Ishikawa (cell line): ENCODE results near the gene ADIPOR1.
A peak's percentile ranks its signal among the peaks of the same experiment; 100 is the strongest.

Source experiments
- CEBPB ChIP-seq: IDR thresholded peaks from 2 replicates; pipeline ENCODE4 v1.6.1; 2012
- CREB1 ChIP-seq: IDR thresholded peaks from 2 replicates; pipeline ENCODE4 v1.6.1; 2012; ENCODE audit warnings: low read depth
- EGR1 ChIP-seq: IDR thresholded peaks from 2 replicates; pipeline ENCODE4 v1.6.1; 2012
- EP300 ChIP-seq: IDR thresholded peaks from 2 replicates; pipeline ENCODE4 v1.6.1; 2012; ENCODE audit warnings: borderline replicate concordance
- FOXM1 ChIP-seq: IDR thresholded peaks from 2 replicates; pipeline ENCODE4 v1.6.1; 2012; ENCODE audit warnings: low read depth, borderline replicate concordance
- NFIC ChIP-seq: IDR thresholded peaks from 2 replicates; pipeline ENCODE4 v1.6.1; 2012
- RAD21 ChIP-seq: IDR thresholded peaks from 2 replicates; pipeline ENCODE4 v1.6.1; 2012; ENCODE audit warnings: low read depth
- REST ChIP-seq: IDR thresholded peaks from 2 replicates; pipeline ENCODE4 v1.6.1; 2012; ENCODE audit warnings: low read depth, mild to moderate bottlenecking
- TAF1 ChIP-seq: IDR thresholded peaks from 2 replicates; pipeline ENCODE4 v1.6.1; 2012; ENCODE audit warnings: low read depth, mild to moderate bottlenecking
- TCF12 ChIP-seq: IDR thresholded peaks from 2 replicates; pipeline ENCODE4 v1.6.1; 2012; ENCODE audit warnings: low read depth
- TEAD4 ChIP-seq: IDR thresholded peaks from 2 replicates; pipeline ENCODE4 v1.6.1; 2012
- USF1 ChIP-seq: IDR thresholded peaks from 2 replicates; pipeline ENCODE4 v1.6.1; 2012
- YY1 ChIP-seq: IDR thresholded peaks from 2 replicates; pipeline ENCODE4 v1.6.1; 2012; ENCODE audit warnings: low read depth
- ZBTB7A ChIP-seq: IDR thresholded peaks from 2 replicates; pipeline ENCODE4 v1.6.1; 2012; ENCODE audit warnings: low read depth
- TF ChIP-seq, protein P1 (sequence below): IDR thresholded peaks from 2 replicates; pipeline ENCODE4 v1.6.1; 2012

The ADIPOR1 gene

GRCh38 chr1:202964791-202965410, 6.8 kb upstream of the ADIPOR1 start:
- TF ChIP-seq TAF1, result no peak
- no peak for TF ChIP-seq EP300
- no peak for TF ChIP-seq TEAD4
- TF ChIP-seq FOXM1, result no peak
- no peak for TF ChIP-seq ZBTB7A
- TF ChIP-seq REST, result no peak
- no peak for TF ChIP-seq RAD21
- no peak for TF ChIP-seq TCF12
- TF ChIP-seq, protein P1, sequence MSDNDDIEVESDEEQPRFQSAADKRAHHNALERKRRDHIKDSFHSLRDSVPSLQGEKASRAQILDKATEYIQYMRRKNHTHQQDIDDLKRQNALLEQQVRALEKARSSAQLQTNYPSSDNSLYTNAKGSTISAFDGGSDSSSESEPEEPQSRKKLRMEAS, result no peak
- no peak for TF ChIP-seq NFIC
- TF ChIP-seq CREB1, result no peak
- no peak for TF ChIP-seq USF1
- no peak for TF ChIP-seq YY1
- TF ChIP-seq EGR1, result no peak
- TF ChIP-seq CEBPB, result no peak

DNA sequence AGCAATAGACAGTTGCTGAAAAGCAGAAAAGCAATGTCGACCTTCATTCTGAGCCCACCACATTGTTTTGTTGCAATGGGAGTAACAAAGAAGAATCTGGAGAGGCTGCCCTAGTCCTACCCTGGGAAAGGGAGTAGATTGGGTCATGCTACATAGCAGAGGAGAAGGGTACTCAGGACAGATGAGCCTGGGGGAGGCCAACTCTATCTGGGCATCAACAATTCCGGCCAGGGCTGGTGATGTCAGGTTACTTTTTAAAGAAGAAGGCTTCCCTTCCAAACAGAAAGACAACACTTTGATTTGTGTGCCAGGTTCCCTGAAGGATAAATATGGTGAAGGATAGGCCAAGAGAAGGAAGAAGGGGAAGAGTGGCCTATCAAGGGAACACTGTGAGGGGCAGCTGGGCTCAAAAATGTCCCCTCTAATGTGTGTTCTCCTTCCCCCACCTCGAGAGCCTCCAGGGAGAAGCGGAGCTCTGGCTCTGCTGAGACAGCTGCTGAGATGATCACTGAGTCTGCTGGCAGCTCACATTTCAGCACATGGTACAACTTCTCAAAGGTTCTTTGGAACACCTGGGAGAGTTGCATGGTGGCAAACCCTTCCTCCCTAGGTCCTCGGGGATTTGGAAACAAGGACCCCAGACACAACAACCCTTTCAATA, 3.2 kb upstream of the ADIPOR1 start:
- TF ChIP-seq TAF1 (no peak), REST (no peak), RAD21 (no peak), FOXM1 (no peak)

- TF ChIP-seq CREB1 (no peak), CEBPB (peak; percentile 90), TEAD4 (peak; percentile 84)
These were observed 1.1 kb upstream of the ADIPOR1 start for GRCh38 chr1:202959276-202959620.

DNA sequence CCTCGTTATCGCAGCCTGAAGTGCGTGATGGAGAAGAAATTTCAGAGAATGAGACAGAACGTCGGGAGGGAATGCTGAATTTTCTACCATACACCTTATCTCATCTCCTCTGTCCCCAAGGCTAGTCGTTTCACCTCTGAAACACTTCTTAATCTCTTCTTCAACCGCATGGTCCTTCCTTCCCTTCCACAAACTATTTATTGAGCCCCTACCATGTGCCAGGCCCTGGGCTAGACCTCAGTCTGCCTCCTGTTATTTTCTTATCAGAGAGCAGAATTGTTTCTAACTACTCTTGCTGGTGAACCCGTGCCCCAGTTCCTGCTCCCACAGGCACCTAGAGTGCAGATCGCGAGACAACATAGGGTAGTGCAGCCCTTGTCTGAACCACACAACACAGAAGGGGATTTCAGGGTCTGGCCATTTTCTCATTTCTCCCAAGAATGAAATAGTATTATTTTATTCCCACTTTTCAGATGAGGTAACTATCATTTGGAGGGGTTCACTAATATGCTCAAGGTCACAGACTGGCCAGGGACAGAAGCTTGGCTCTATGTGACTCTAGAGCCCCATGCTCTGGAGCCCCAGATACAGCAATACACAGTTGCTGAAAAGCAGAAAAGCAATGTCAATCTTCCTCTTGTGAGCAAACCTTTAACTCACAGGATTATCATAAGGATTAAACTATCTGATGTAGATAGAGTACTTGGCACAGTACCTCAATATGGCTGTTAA, 598 bp upstream of the ADIPOR1 start:
- TF ChIP-seq EP300 (no peak), ZBTB7A (no peak)
- TF ChIP-seq, protein P1, result peak; percentile 8; the same call in 1 of the 2 replicates

GRCh38 chr1:202956969-202957368, 1.1 kb downstream of the ADIPOR1 start:
- TF ChIP-seq EGR1 (no peak), ZBTB7A (no peak), NFIC (no peak), REST (no peak), CREB1 (no peak), CEBPB (no peak), YY1 (no peak), RAD21 (no peak), USF1 (no peak), FOXM1 (no peak), TEAD4 (no peak), TCF12 (no peak)
- TF ChIP-seq, protein P1, result no peak
